ENCODE data around the gene LMX1B. TPM values are rescaled to one million over a fixed set of nuclear protein-coding genes. Genes with fewer than 3 reads are reported as not detected.

The LMX1B gene
- total RNA-seq, 1 donor from 2014 or later, result under 0.01 TPM

- Histone ChIP-seq H3K9me3 (ENCODE audit: control insufficient read depth in 3 of 3, low read length in 3 of 3) (no peaks in the 10 kb centered on the region), H3K4me3 (ENCODE audit: low read length in 3 of 3) (no peak overlapping the region), H3K9ac (ENCODE audit: low read depth in 1 of 3, low read length in 3 of 3) (no peak overlapping the region), H3K36me3 (ENCODE audit: control insufficient read depth in 3 of 3, insufficient read depth in 3 of 3, low read length in 3 of 3) (no peaks in the 10 kb centered on the region), H3K27me3 (ENCODE audit: control insufficient read depth in 3 of 3, insufficient read depth in 3 of 3, low read length in 3 of 3) (peaks cover 58 to 77% (median 66%) of the 10 kb centered on the region in 3 donors), H3K4me1 (ENCODE audit: control insufficient read depth in 3 of 3, insufficient read depth in 3 of 3, low read length in 3 of 3) (peaks cover 0 to 2% (median 0%) of the 10 kb centered on the region in 3 donors), H3K27ac (ENCODE audit: low read depth, low read length) (no peak overlapping the region)
Measured at GRCh38 chr9:126639318-126640000, 25.7 kb downstream of the LMX1B start.

GRCh38 chr9:126641118-126641851 is 27.6 kb downstream of the LMX1B start:
- Histone ChIP-seq H3K9me3 (ENCODE audit: control insufficient read depth in 3 of 3, low read length in 3 of 3) (no peaks in the 10 kb centered on the region), H3K27me3 (ENCODE audit: control insufficient read depth in 3 of 3, insufficient read depth in 3 of 3, low read length in 3 of 3) (peaks cover 58 to 78% (median 75%) of the 10 kb centered on the region in 3 donors), H3K4me3 (ENCODE audit: low read length in 3 of 3) (no peak overlapping the region), H3K9ac (ENCODE audit: low read depth in 1 of 3, low read length in 3 of 3) (no peak overlapping the region), H3K27ac (ENCODE audit: low read depth, low read length) (no peak overlapping the region), H3K36me3 (ENCODE audit: control insufficient read depth in 3 of 3, insufficient read depth in 3 of 3, low read length in 3 of 3) (no peaks in the 10 kb centered on the region), H3K4me1 (ENCODE audit: control insufficient read depth in 3 of 3, insufficient read depth in 3 of 3, low read length in 3 of 3) (peaks cover 0 to 2% (median 0%) of the 10 kb centered on the region in 3 donors)

GRCh38 chr9:126642010-126642744 is 28.4 kb downstream of the LMX1B start:
- Histone ChIP-seq H3K4me1 (ENCODE audit: control insufficient read depth in 3 of 3, insufficient read depth in 3 of 3, low read length in 3 of 3) (peaks cover 0 to 2% (median 0%) of the 10 kb centered on the region in 3 donors), H3K36me3 (ENCODE audit: control insufficient read depth in 3 of 3, insufficient read depth in 3 of 3, low read length in 3 of 3) (no peaks in the 10 kb centered on the region), H3K27me3 (ENCODE audit: control insufficient read depth in 3 of 3, insufficient read depth in 3 of 3, low read length in 3 of 3) (peaks cover 54 to 75% (median 70%) of the 10 kb centered on the region in 3 donors), H3K9me3 (ENCODE audit: control insufficient read depth in 3 of 3, low read length in 3 of 3) (no peaks in the 10 kb centered on the region), H3K27ac (ENCODE audit: low read depth, low read length) (no peak overlapping the region), H3K9ac (ENCODE audit: low read depth in 1 of 3, low read length in 3 of 3) (no peak overlapping the region), H3K4me3 (ENCODE audit: low read length in 3 of 3) (no peak overlapping the region)

GRCh38 chr9:126642839-126643238 is 29.1 kb downstream of the LMX1B start:
- Histone ChIP-seq H3K27ac (ENCODE audit: low read depth, low read length) (no peak overlapping the region), H3K9ac (ENCODE audit: low read depth in 1 of 3, low read length in 3 of 3) (no peak overlapping the region), H3K9me3 (ENCODE audit: control insufficient read depth in 3 of 3, low read length in 3 of 3) (no peaks in the 10 kb centered on the region), H3K4me3 (ENCODE audit: low read length in 3 of 3) (no peak overlapping the region), H3K36me3 (ENCODE audit: control insufficient read depth in 3 of 3, insufficient read depth in 3 of 3, low read length in 3 of 3) (no peaks in the 10 kb centered on the region), H3K4me1 (ENCODE audit: control insufficient read depth in 3 of 3, insufficient read depth in 3 of 3, low read length in 3 of 3) (peaks cover 0 to 2% (median 0%) of the 10 kb centered on the region in 3 donors), H3K27me3 (ENCODE audit: control insufficient read depth in 3 of 3, insufficient read depth in 3 of 3, low read length in 3 of 3) (peaks cover 49 to 70% (median 69%) of the 10 kb centered on the region in 3 donors)

GRCh38 chr9:126643945-126644527 is 30.3 kb downstream of the LMX1B start:
- peaks cover 47 to 70% (median 68%) of the 10 kb centered on the region in 3 donors for H3K27me3 ChIP-seq (ENCODE audit: control insufficient read depth in 3 of 3, insufficient read depth in 3 of 3, low read length in 3 of 3)
- H3K9me3 ChIP-seq (ENCODE audit: control insufficient read depth in 3 of 3, low read length in 3 of 3), result no peaks in the 10 kb centered on the region
- no peak overlapping the region for H3K9ac ChIP-seq (ENCODE audit: low read depth in 1 of 3, low read length in 3 of 3)
- H3K27ac ChIP-seq (ENCODE audit: low read depth, low read length), result no peak overlapping the region
- H3K4me3 ChIP-seq (ENCODE audit: low read length in 3 of 3), result no peak overlapping the region
- H3K36me3 ChIP-seq (ENCODE audit: control insufficient read depth in 3 of 3, insufficient read depth in 3 of 3, low read length in 3 of 3), result no peaks in the 10 kb centered on the region
- H3K4me1 ChIP-seq (ENCODE audit: control insufficient read depth in 3 of 3, insufficient read depth in 3 of 3, low read length in 3 of 3), result no peaks in the 10 kb centered on the region

- Histone ChIP-seq H3K36me3 (ENCODE audit: control insufficient read depth in 3 of 3, insufficient read depth in 3 of 3, low read length in 3 of 3) (no peaks in the 10 kb centered on the region), H3K4me3 (ENCODE audit: low read length in 3 of 3) (no peak overlapping the region), H3K27ac (ENCODE audit: low read depth, low read length) (no peak overlapping the region), H3K27me3 (ENCODE audit: control insufficient read depth in 3 of 3, insufficient read depth in 3 of 3, low read length in 3 of 3) (peaks cover 49 to 78% (median 75%) of the 10 kb centered on the region in 3 donors), H3K4me1 (ENCODE audit: control insufficient read depth in 3 of 3, insufficient read depth in 3 of 3, low read length in 3 of 3) (no peaks in the 10 kb centered on the region), H3K9ac (ENCODE audit: low read depth in 1 of 3, low read length in 3 of 3) (no peak overlapping the region), H3K9me3 (ENCODE audit: control insufficient read depth in 3 of 3, low read length in 3 of 3) (no peaks in the 10 kb centered on the region)
Measured at GRCh38 chr9:126646162-126646561, 32.4 kb downstream of the LMX1B start.

GRCh38 chr9:126647585-126648411 is 34.1 kb downstream of the LMX1B start:
- H3K27me3 ChIP-seq (ENCODE audit: control insufficient read depth in 3 of 3, insufficient read depth in 3 of 3, low read length in 3 of 3), result peaks cover 46 to 80% (median 76%) of the 10 kb centered on the region in 3 donors
- no peaks in the 10 kb centered on the region for H3K36me3 ChIP-seq (ENCODE audit: control insufficient read depth in 3 of 3, insufficient read depth in 3 of 3, low read length in 3 of 3)
- no peaks in the 10 kb centered on the region for H3K9me3 ChIP-seq (ENCODE audit: control insufficient read depth in 3 of 3, low read length in 3 of 3)
- H3K4me1 ChIP-seq (ENCODE audit: control insufficient read depth in 3 of 3, insufficient read depth in 3 of 3, low read length in 3 of 3), result no peaks in the 10 kb centered on the region
- no peak overlapping the region for H3K4me3 ChIP-seq (ENCODE audit: low read length in 3 of 3)
- no peak overlapping the region for H3K27ac ChIP-seq (ENCODE audit: low read depth, low read length)
- H3K9ac ChIP-seq (ENCODE audit: low read depth in 1 of 3, low read length in 3 of 3), result no peak overlapping the region

GRCh38 chr9:126649477-126649876 is 35.7 kb downstream of the LMX1B start:
- peaks cover 36 to 75% (median 68%) of the 10 kb centered on the region in 3 donors for H3K27me3 ChIP-seq (ENCODE audit: control insufficient read depth in 3 of 3, insufficient read depth in 3 of 3, low read length in 3 of 3)
- no peak overlapping the region for H3K9ac ChIP-seq (ENCODE audit: low read depth in 1 of 3, low read length in 3 of 3)
- H3K27ac ChIP-seq (ENCODE audit: low read depth, low read length), result no peak overlapping the region
- no peak overlapping the region for H3K4me3 ChIP-seq (ENCODE audit: low read length in 3 of 3)
- no peaks in the 10 kb centered on the region for H3K36me3 ChIP-seq (ENCODE audit: control insufficient read depth in 3 of 3, insufficient read depth in 3 of 3, low read length in 3 of 3)
- no peaks in the 10 kb centered on the region for H3K4me1 ChIP-seq (ENCODE audit: control insufficient read depth in 3 of 3, insufficient read depth in 3 of 3, low read length in 3 of 3)
- H3K9me3 ChIP-seq (ENCODE audit: control insufficient read depth in 3 of 3, low read length in 3 of 3), result no peaks in the 10 kb centered on the region

Measured in skeletal muscle tissue (tissue), 4 donors.